GM21360 (cell line): ENCODE results near the gene HOXD4.

ENCODE experiments used
- ATAC-seq: cut with Tn5 transposase; IDR thresholded peaks from one replicate; pipeline ENCODE4 v1.9.1; 2021; ENCODE audit warnings: mild to moderate bottlenecking, moderate library complexity; ENCODE audit not compliant: unreplicated experiment

HOXD4 gene

DNA sequence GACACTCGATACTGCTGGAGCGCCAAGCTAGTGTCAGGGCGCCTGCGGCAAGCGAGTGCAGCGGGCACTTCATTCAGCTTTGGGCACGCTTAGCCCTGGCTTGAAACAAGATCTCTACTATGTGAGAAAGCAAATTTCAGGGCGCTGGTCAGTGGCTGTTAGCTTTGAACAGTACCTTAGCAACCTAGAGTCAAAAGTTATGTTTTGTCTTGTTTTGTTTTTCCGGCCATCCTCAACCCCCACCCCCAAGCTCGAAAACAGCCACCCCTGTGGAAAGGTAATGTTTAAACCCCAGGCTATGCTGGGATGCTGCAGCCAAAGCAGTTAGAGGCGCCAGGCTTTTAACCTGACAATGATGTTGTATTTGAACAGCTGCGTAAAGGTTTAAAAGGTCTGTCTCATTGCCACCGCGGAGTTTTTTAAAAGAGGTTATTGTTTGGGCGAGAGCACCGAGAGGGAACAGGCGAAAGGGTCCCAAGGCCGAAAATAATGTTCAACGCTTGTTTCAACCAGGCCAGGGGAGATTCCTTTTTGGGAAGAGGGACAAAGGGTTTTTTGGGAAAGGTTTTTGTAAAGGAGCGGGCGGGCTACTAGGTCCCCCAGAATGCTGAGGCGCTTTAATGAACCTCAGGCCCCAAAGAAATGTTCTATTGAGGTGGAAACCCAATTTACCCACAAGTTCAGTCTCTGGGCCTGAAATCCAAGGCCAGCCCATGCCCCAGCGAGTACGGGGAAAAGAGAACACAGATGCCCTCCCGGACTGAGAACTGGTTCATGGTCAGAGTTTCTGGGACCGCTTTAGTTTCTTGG lies 37.0 kb upstream of the HOXD4 start:
- ATAC-seq: no peak

DNA sequence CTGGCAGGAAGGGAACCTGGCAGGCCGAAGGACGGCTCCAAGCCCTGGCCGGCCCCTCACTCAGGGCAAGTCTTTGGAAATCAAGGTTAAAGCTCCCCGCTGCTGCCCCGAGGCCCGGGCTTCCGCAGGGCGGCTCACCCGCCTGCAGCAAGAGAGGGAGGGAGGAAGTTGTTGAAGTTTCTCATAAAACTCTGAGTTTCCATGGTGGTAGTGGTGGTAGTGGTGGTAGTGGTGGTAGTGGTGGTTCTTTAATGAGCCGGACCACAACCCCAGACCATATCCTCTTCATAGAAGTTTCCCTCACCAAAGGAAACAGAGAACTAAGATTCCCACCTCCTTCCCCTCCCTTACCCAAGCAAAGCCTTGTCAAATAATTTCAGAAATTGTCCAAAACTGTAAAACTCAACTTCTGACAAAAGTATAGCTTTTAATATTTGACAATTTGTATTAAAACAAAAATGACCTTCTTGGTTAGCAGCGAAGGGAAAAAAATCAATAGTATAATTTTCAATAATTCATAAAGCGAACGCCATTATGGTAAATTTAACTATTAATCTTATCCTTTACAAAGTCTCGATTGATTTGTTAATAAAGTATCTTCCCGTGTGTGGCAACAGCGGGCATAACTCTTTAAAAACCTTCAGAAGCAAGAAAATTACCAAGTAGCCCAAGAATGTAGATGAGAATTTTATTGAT lies 36.3 kb upstream of the HOXD4 start:
- no peak for ATAC-seq

DNA sequence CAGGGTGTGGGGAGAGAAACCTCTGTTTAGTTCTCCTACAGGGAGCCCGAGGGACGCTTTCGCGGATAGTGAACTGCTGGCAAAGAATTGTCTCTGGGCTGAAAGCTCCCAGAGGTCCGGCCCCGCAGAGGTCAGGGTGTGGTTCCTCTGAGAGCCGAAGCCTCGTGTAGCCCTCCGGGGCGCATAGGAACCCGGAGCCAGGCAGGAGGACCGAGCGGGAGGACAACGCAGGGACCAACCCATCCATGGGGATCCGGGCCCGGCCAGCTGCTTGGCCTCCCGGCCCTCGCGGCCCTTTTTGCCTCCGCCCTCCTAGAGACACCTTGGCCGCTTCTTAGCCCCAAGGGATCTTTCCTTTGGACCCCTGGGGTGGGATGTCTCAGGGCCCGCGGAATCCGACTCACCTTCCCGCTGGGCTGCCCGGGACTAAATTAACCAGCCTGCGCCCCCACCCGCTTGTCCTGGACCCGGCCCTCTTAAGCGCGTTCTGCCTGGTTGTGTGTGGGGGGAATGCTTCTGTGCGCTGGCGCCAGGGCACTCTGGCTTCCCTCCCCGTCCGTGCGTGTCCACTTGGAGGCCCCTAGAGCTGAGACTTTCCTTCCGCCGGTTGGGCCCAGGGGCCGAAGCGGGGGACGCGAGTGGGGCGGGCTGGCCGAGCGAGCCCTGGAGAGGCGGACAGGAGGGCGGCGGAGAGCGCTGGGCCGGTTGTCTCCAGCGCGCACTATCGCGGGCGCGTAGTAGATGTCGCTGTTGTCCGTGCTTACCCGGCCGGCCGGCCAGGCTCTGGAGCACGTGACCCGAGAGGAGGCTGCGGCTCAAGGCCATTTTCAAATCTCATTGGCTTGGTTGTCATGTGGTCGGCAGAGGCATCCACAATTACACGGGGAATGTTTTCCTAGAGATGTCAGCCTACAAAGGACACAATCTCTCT lies 35.2 kb upstream of the HOXD4 start, which contains the start of gene HOXD10:
TSS of gene HOXD10 (plus strand) at position 896 of the 931 bp plus-strand sequence. CDS start 56 bp downstream, outside the sequence.
- ATAC-seq: no peak

DNA sequence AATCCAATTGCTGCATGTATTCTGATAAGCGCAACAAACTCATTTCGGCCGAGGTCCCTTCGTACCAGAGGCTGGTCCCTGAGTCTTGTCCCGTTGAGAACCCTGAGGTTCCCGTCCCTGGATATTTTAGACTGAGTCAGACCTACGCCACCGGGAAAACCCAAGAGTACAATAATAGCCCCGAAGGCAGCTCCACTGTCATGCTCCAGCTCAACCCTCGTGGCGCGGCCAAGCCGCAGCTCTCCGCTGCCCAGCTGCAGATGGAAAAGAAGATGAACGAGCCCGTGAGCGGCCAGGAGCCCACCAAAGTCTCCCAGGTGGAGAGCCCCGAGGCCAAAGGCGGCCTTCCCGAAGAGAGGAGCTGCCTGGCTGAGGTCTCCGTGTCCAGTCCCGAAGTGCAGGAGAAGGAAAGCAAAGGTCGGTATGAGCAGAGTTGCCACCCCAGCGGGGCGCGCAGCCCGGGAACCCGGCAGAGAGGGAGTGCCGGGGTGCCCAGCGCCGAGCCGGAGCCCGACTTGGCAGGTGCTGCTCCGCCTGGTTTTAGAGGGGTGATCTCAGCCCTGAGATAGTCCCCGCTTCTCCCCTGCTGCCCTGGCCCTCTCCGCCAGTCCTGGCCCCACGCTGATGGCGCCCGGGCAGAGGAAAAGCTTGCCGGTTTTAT lies 34.1 kb upstream of the HOXD4 start:
- ATAC-seq: no peak

DNA sequence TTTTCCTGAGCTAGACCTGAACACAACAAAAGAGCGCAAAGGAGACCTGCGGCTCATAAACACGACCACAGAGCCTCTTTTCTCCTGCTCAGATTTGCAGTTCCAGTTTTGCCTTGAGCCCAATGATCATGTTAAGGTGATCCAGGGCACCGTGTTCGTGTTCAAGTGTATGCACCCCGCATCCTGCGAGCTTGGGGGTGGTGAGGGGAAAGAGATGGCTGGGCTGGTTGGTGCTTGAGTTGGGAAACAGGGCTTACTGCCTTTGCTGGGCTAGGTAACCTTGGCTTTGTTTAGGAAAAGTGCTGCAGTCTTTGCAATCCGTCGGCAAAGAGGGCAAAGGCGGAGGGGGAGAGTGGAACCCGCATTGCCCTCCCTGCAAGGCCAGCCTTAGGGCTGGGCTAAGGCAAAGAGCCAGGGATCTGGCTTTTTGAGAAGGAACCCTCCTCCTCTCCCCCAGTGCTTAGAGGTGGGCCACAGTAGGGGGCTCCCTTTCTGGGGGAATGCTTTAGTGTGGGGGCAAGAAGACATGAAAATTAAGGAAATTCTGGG lies 33.5 kb upstream of the HOXD4 start:
- ATAC-seq: no peak

DNA sequence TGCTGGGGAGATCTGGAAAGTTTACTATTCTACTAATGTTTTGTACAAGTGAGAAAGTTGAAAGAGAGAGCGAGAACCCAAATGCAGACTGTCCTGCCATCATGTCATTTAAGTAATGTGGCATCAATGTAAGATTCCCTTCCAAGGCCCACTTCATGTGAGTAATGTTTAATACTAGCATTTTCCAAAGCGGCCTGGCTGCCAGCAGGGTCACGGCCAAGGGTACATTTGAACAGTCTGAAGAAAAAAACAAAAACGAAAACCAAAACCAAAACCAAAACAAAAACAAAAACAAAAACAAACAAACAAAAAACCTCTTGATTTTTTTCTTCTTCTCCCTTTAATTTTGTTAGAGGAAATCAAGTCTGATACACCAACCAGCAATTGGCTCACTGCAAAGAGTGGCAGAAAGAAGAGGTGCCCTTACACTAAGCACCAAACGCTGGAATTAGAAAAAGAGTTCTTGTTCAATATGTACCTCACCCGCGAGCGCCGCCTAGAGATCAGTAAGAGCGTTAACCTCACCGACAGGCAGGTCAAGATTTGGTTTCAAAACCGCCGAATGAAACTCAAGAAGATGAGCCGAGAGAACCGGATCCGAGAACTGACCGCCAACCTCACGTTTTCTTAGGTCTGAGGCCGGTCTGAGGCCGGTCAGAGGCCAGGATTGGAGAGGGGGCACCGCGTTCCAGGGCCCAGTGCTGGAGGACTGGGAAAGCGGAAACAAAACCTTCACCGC lies 32.6 kb upstream of the HOXD4 start:
- no peak for ATAC-seq

DNA sequence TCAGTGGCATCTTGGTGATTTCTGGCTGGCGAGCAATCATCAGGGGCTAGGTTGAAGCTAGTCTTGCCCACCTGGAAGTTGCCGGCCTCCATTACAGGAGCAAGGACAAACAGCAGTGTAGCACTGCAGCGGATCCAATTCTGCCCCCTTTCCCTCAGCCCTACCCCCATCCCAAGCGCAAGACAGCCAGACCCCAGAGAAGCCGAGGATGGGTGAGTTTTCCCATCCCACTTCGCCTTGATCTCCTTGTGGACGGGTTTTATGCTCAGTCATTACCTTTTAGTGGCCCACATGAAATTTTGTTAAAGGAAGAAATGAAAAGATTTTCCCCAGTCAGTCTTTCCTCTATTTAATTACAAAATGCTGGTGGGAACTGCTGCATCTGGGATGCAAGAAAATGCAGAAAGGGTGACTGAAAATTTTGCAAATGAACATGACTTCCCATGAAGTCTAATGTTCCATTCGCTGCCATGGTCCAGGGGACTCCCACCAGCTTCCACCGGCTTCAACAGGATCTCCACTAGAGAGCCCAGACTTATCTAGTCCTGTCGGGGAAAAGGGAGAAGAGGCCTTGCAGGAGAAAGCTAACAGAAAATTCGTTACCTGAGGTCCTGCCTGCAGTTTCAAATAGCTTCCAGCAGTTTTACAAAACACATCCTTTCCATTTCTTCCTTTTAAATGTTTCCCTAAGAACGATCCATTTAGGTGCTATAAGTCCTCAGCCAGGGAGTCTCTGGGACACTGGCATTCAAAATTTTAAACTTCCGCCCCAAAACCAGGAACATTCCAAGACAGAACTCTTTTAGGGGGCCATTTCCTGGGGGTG lies 30.8 kb upstream of the HOXD4 start:
- no peak for ATAC-seq

DNA sequence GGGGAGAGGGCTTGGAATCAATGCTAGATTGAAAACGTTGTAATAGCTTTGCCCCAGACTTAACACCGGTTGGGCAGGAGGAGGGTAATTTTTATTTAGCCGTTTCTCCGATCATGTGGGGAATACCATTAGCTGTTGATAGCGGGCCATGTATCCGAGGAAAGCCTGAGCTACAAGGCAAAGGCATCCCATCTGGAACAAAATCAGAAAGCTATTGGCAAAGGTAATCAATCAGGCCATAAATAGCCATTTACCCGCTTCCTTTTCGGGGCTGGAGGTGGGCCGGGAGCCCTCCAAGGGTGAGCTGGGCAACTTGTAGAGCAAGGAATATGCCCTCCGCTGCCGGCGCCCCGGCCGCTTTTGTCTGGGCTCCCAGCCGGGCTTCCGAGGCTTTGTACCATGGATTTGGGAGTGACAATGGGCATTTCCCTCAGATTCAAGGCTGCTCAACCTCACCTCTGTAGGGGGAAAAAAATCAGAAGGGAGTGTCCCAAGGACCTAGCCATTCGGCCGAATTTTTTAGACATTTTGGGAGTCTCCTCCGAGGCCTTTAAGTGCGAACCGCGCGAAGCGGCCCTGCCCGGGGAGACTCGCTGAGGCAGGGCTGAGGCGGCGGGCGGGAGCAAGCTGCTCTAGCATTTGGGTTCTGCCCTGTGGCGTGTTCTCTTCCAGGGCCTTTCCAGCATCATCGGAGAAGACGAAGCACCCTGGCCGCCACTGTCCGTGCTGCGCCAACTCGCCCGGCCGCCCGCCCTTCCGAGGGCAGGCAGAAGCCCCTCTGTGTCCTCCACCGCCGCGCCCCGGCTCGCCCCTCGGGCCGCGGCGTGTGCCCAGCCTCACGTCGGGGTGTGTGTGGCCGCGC lies 29.9 kb upstream of the HOXD4 start:
- ATAC-seq: no peak

DNA sequence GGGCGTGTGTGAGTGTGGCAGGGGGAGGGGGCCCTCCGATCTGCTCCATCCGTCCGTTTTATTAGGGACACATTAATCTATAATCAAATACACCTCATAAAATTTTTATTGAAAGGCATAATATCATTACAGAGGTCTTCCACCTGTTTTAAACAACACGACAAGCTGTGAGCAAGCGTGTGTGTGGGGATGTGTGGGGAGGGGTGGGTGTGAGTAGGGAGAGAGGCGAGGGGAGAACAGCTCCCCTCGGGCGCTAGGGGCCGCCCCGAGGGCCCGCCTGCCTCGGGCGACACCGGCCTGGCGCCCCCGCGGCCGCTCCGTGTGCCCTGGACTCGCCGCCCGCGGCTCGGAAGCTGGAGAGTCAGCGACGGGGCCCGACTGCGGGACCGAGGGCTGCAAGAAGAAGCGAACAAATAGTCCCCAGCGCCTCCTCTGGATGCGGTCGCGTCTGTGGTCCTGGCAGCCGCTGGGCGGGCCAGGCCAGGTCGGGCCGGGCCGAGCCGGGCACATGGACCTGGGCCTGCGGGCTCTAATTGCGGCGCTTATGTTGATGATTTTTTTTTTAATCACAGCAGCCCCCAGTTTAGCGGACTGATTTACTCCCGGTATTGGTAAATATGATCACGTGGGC lies 29.2 kb upstream of the HOXD4 start:
- no peak for ATAC-seq

DNA sequence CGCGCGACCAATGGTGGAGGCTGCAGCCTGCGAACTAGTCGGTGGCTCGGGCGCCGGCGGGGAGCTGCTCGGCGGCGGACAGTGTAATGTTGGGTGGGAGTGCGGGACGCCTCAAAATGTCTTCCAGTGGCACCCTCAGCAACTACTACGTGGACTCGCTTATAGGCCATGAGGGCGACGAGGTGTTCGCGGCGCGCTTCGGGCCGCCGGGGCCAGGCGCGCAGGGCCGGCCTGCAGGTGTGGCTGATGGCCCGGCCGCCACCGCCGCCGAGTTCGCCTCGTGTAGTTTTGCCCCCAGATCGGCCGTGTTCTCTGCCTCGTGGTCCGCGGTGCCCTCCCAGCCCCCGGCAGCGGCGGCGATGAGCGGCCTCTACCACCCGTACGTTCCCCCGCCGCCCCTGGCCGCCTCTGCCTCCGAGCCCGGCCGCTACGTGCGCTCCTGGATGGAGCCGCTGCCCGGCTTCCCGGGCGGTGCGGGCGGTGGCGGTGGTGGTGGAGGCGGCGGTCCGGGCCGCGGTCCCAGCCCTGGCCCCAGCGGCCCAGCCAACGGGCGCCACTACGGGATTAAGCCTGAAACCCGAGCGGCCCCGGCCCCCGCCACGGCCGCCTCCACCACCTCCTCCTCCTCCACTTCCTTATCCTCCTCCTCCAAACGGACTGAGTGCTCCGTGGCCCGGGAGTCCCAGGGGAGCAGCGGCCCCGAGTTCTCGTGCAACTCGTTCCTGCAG lies 28.5 kb upstream of the HOXD4 start, which contains the start of gene HOXD9:
TSS of gene HOXD9 (plus strand) at position 37 of the 728 bp plus-strand sequence. CDS start at position 87, 50 bp downstream.
- ATAC-seq: no peak

DNA sequence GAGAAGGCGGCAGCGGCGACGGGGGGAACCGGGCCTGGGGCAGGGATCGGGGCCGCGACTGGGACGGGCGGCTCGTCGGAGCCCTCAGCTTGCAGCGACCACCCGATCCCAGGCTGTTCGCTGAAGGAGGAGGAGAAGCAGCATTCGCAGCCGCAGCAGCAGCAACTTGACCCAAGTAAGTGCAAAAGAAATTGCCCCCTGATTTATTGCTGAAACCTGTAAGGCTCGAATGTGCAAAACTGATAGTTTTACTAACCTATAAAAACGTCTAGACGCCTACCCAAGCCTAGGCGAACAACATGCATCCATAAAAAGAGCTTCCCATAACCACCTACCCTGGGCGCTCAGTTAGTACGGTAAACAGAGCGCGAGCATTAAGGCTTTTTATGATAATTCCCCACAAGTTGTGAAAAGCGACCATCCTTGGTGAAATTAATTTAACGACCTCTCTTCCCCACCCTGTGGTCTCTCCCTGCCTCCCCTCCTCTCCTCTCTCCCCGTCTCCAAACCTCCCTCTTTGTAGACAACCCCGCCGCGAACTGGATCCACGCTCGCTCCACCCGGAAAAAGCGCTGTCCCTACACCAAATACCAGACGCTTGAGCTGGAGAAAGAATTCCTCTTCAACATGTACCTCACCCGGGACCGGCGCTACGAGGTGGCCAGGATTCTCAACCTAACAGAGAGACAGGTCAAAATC lies 27.8 kb upstream of the HOXD4 start:
- ATAC-seq: no peak

DNA sequence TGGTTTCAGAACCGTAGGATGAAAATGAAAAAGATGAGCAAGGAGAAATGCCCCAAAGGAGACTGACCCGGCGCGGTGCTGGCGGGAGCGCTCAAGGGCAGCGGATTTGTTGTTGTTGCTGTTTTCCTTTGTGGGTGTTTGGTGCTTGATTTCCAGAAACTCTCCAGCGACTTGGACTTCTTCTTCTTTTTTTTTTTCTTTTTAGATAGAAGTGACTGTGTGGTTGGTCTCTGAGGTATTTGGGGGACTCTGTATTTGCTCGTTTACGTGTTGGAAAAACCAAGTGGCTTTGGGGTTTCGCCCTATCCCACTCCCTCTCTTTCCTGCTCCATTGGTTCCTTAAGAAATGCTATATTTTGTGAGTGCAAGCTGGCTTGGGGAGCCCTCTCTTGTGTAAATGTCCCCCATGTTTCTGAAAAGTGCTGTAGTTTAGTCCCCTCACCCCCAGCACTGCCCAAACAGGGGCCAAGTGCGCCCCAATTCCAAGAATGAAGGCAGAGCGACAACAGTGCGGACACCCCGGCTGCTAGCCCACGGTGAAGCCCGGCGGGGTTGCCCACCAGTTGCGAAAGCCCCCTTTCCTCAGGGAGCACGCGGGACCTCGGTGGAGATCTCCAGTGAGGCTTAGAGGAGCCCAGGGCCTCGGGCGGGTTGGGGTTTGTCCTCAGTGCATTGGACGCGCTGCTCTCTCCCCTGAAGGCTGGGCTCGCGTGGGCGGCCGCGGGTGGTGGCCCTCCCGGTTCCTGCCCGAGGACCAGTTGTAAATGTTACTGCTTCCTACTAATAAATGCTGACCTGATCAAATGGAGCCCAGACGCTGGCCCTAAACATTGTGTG lies 27.0 kb upstream of the HOXD4 start:
- no peak for ATAC-seq

DNA sequence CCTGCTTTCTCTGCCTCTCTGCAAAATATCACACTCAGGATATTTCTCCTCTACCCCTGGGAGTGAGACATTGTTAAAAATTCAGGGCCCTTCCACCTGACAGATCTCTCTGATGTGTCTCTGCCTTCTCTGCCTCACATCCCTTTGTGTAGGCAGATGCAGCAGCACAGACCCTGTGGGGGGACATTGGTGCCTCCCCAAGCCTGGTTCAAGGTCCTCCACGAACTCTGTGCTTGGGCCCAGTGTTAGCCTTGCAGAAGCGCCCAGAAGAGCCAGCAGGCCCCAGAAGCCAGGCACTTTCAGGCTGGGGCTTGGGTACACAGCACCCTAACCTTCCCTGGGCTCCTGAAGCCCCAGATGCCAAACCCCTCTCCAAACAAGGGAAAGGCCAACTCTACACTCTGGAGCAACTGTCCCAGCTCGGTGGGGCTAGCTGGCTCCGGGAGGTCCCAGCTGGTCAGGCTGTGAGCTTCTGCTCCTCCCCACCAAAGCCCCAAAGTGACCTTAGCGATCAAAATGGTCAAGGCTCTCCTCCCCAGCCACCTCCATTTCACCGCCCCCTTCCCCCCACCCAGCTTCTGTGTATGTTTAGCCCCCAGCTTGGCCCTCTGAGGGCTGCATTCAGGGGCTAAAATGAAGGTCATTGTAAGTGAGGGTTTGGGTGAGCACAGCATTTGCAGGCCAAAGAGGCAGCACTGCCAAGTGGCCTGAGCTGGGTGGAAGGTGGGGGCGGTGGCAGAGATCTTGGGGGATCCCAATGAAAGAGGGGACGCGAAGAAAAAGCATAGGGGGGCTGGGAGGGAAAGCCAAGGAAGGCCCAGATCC lies 26.2 kb upstream of the HOXD4 start:
- ATAC-seq: no peak

DNA sequence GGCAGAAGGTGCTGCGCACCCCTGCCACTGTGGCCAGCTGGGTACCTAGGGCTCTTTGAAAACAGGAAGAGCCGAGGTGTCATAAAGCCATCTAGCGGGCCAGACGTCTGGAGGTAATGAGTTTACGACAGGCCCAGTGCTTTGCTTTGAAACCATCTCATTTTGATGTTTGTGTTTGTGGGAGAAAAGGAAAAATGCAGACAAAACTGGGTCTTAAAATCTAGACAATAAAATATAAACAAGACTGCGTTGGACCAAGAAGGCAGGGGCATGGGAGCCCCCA lies 25.6 kb upstream of the HOXD4 start:
- ATAC-seq: no peak
